Heart right ventricle (tissue), 16 donors: ENCODE data around the gene C4orf50. TPM values are rescaled to one million over a fixed set of nuclear protein-coding genes. Genes with fewer than 3 reads are reported as not detected.

Source experiments
- ATAC-seq, 8 donors: fragments of 200-7000 bp; cut with Tn5 transposase; one replicate each; pipeline ENCODE4 v1.9.1; 2020; ENCODE audit warnings: mild to moderate bottlenecking in 8 of 8, moderate library complexity in 8 of 8, moderate number of reproducible peaks in 1 of 8
- DNase-seq, 2 donors: peaks; one replicate each; pipeline ENCODE4 v3.0.0-alpha.2; 2020
- H3K27ac ChIP-seq, 10 donors: fragments of 200-600 bp; sonication (generic) in 2 of 10; one replicate each; pipeline versions ENCODE4 v1.5.0 to v1.8.0; 2020 to 2022; ENCODE audit warnings: mild to moderate bottlenecking in 3 of 10
- H3K27me3 ChIP-seq, 7 donors: fragments of 200-600 bp; one replicate each; pipeline ENCODE4 v1.8.0; 2021 to 2022; ENCODE audit warnings: mild to moderate bottlenecking in 2 of 7
- H3K36me3 ChIP-seq, 9 donors: fragments of 200-600 bp; sonication (generic) in 1 of 9; one replicate each; pipeline versions ENCODE4 v1.5.0 to v1.8.0; 2020 to 2022; ENCODE audit warnings: mild to moderate bottlenecking in 2 of 9
- H3K4me1 ChIP-seq, 9 donors: fragments of 200-600 bp; sonication (generic) in 1 of 9; one replicate each; pipeline versions ENCODE4 v1.5.0 to v1.8.0; 2020 to 2022; ENCODE audit warnings: mild to moderate bottlenecking in 4 of 9
- H3K4me3 ChIP-seq, 10 donors: fragments of 200-600 bp; sonication (generic) in 2 of 10; one replicate each; pipeline versions ENCODE4 v1.5.0 to v1.8.0; 2020 to 2022; ENCODE audit warnings: mild to moderate bottlenecking in 7 of 10, moderate library complexity in 2 of 10
- H3K9me3 ChIP-seq, 11 donors: fragments of 200-600 bp in 10 of 11; sonication (generic) in 2 of 11; one replicate each; pipeline versions ENCODE4 v1.5.0 to v1.8.0; 2013 to 2022; ENCODE audit warnings: mild to moderate bottlenecking in 2 of 11, control low read depth in 1 of 11, moderate library complexity in 1 of 11
- CTCF ChIP-seq, 9 donors: fragments of 200-600 bp; sonication (generic) in 2 of 9; IDR thresholded peaks; one replicate each; pipeline versions ENCODE4 v1.5.0 to v1.8.0; 2021 to 2022; ENCODE audit warnings: antibody characterized with exemption in 9 of 9, mild to moderate bottlenecking in 5 of 9, moderate library complexity in 1 of 9
- WGBS, 2 donors: extraction: QIAGEN DNeasy Blood & Tissue Kit; methylation state at CpG; one replicate each; pipeline ENCODE4 v1.1.7; 2013; ENCODE audit warnings: inconsistent platforms in 1 of 2; 5-methylcytosine and 5-hydroxymethylcytosine counted together
- intact Hi-C, 10 donors: fragments of 100-400 bp; cut with DNase I; formaldehyde crosslinking; loops; one replicate each; pipeline versions ENCODE4 v1.11.1 to v1.14.2; 2022
- polyA plus RNA-seq, 2 donors: library from polyadenylated mRNA; stranded (reverse); fragments of 200-250 nt; gene quantifications; one replicate each; pipeline ENCODE4 v1.2.3, GENCODE V29; 2013
- total RNA-seq, 10 donors: library from RNA; stranded (reverse); fragmentation: NEBNext Ultra II Directional in 3 of 10; extraction: Animal tissue kit (Norgen Biotek cat#: 25700) in 3 of 10; gene quantifications; one replicate each; pipeline versions ENCODE4 v1.2.1 to v1.2.4, GENCODE V29; 2021 to 2023
- donor health status: Arrhythmogenic right ventricular cardiomyopathy.
- donor health status: ischemic (EF 13 %, LVEDD 7.1; RV severe dilation, severe dysfunction).
- donor health status: healthy with polysubstance abuse.
- donor health status: DM: no; HTN: yes; CAD: no.
- donor health status: DM: no; HTN: no; CAD: no.
- donor health status: ischemic (EF 25% LVEDD 6.9; RV normal size, moderate dysfunction).
- donor health status: ischemic (EF 25% LVEDD 5.7; RV mildly dilated, moderate dysfunction).
- donor health status: healthy.
- donor health status: DM: yes; HTN: yes; CAD: no.
- donor health status: Ischemic cardiomyopathy.
- donor health status: ischemic (EF 35%, LVEDD 5.7; RV mildly dilated, moderate dysfunction).
- donor health status: nonischemic (EF 11% LVEDD 7.7; RV severe dilation, severe dysfunction).
- donor health status: DM: yes; HTN: yes; CAD: no.
- donor health status: PGD.
- donor health status: ischemic (EF 29% LVEDD 5.4; RV normal size, mild dysfunction).
- donor health status: nonischemic (EF 23%, LVEDD 6.1; RV moderate dilation, normal function).

The C4orf50 gene
- total and polyA plus RNA-seq, 12 donors = 0.05 TPM; not detected in 11

DNA sequence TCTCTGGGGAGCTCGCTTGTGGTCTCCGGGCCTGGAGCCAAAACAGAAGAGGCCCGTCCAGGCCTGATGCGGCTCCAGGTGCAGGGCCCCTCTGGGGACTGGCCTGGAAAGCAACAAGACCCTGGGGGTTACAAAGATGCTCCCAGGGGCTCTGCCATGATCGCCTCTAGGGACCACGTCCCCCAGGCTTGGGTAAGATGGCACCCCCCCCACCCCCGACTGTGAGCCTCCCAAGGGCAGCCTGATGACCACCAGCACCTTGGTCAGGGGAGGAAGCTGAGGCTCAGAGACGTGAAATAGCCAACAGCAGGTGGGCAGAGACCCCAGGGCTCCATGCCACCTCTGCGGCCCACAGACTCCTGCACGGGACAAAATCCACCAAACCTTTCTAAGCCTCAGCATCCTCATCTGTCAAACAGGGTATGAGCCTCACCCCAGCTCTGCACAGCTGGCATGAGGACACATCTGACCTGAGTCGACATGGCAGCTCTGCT, 25.4 kb downstream of the C4orf50 start:
- H3K4me1 ChIP-seq = no peaks in the 10 kb centered on the region
- peaks cover 0 to 73% (median 54%) of the 10 kb centered on the region in 7 donors for H3K27me3 ChIP-seq
- no peak for TF ChIP-seq CTCF (IDR thresholded peaks at IDR 0.05)
- DNase-seq = no peak
- WGBS, 2 donors = 70 to 75% methylated on average over 11 of the region's 11 CpGs
- no peaks in the 10 kb centered on the region for H3K36me3 ChIP-seq
- H3K4me3 ChIP-seq = no peak overlapping the region
- intact Hi-C loops = loop anchor here in 2 of 10 donors (10.0 kb wide), 1 partner anchor 342 kb away; no protein-coding TSS in a partner anchor
- no peak for ATAC-seq
- no peak overlapping the region for H3K27ac ChIP-seq
- H3K9me3 ChIP-seq = no peaks in the 10 kb centered on the region

GRCh38 chr4:5992171-5992827, 25.9 kb downstream of the C4orf50 start:
- H3K36me3 ChIP-seq = no peaks in the 10 kb centered on the region
- intact Hi-C loops = loop anchor here in 2 of 10 donors (10.0 kb wide), 1 partner anchor 343 kb away; no protein-coding TSS in a partner anchor
- peaks cover 0 to 73% (median 54%) of the 10 kb centered on the region in 7 donors for H3K27me3 ChIP-seq
- H3K4me3 ChIP-seq = no peak overlapping the region
- no peaks in the 10 kb centered on the region for H3K9me3 ChIP-seq
- ATAC-seq (no peak), DNase-seq (no peak)
- no peak overlapping the region for H3K27ac ChIP-seq
- TF ChIP-seq CTCF (IDR thresholded peaks at IDR 0.05) = no peak
- H3K4me1 ChIP-seq = no peaks in the 10 kb centered on the region
- 72% methylated on average over 17 of the region's 17 CpGs for WGBS, 2 donors

DNA sequence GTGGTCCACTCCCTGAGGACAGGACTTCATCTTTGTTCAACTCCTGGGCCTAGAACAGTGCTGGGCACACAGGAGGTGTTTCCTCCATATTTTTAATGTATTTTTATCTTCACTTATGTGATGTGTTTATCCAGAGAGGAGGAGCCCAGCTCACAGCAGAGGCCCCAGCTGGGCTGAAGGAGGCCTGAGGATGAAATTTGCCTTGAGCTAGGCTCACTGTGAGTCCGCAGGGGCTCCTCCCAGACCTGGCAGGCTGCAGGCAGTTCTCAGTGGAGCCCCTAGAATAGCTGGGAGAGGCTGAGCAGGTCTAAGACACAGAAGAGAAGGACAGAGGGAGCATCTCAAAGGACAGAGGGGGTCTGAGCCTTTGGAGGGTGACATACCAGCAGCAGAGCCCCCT, 26.8 kb downstream of the C4orf50 start:
- no peak for TF ChIP-seq CTCF (IDR thresholded peaks at IDR 0.05)
- ATAC-seq (no peak), DNase-seq (no peak)
- H3K9me3 ChIP-seq = no peaks in the 10 kb centered on the region
- H3K4me1 ChIP-seq = no peaks in the 10 kb centered on the region
- intact Hi-C loops = loop anchor here in 2 of 10 donors (10.0 kb wide), 1 partner anchor 343 kb away; no protein-coding TSS in a partner anchor
- WGBS, 2 donors = 44 to 53% methylated on average over 1 of the region's 1 CpG
- no peaks in the 10 kb centered on the region for H3K36me3 ChIP-seq
- peaks cover 0 to 78% (median 54%) of the 10 kb centered on the region in 7 donors for H3K27me3 ChIP-seq
- no peak overlapping the region for H3K27ac ChIP-seq
- no peak overlapping the region for H3K4me3 ChIP-seq

- Histone ChIP-seq H3K27me3 (peaks cover 0 to 73% (median 54%) of the 10 kb centered on the region in 7 donors), H3K36me3 (no peaks in the 10 kb centered on the region), H3K9me3 (no peaks in the 10 kb centered on the region), H3K27ac (no peak overlapping the region), H3K4me1 (no peaks in the 10 kb centered on the region), H3K4me3 (no peak overlapping the region)
- DNase-seq (no peak), ATAC-seq (no peak)
- 80 to 84% methylated on average over 16 of the region's 16 CpGs for WGBS, 2 donors
- intact Hi-C loops = loop anchor here in 2 of 10 donors (10.0 kb wide), 1 partner anchor 344 kb away; no protein-coding TSS in a partner anchor
- no peak for TF ChIP-seq CTCF (IDR thresholded peaks at IDR 0.05)
Measured at GRCh38 chr4:5990446-5991160, 27.6 kb downstream of the C4orf50 start.
